Breast epithelium (tissue), 3 donors: ENCODE data around the gene MACROD1.

ENCODE experiments used
- CTCF ChIP-seq, 3 donors: fragments of 450-650 bp; IDR thresholded peaks; one replicate each; pipeline ENCODE4 v1.5.1; 2016 to 2017; ENCODE audit warnings: antibody characterized with exemption in 3 of 3, mild to moderate bottlenecking in 3 of 3, moderate library complexity in 3 of 3
- POLR2A ChIP-seq: fragments of 450-650 bp; IDR thresholded peaks from one replicate; pipeline ENCODE4 v1.6.1; 2016; ENCODE audit warnings: antibody characterized with exemption, mild to moderate bottlenecking, moderate library complexity

DNA sequence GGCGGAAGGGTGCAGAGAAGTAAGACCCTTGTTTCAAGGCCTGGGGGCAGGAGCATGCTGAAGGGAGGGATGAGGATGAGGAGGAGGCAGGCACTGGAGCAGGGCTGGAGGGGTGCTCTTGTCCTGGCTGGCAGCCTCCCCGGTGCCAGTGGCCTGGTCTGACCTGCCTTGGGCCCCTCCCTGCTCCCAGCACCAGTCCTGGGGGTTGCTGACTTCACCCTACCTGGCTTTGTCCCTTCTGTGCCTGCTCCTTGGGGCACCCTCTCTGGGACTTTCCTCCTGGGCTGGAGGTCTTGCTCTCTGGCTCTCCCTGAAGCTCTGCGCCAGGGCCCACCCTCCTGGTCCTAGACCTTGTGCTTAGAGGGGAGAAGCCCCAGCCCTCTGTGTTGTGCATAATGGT lies 134.9 kb downstream of the MACROD1 start:
- TF ChIP-seq CTCF (IDR thresholded peaks at IDR 0.05), result no peak
- no peak for TF ChIP-seq POLR2A
